ENCODE data around the gene TRIM27. TPM values are rescaled to one million over a fixed set of nuclear protein-coding genes. Genes with fewer than 3 reads are reported as not detected.

TRIM27 gene
- total and polyA plus RNA-seq, 2 donors (not counting 1 experiment from before 2014, with no cell fraction given): 42.7 to 43.8 TPM

DNA sequence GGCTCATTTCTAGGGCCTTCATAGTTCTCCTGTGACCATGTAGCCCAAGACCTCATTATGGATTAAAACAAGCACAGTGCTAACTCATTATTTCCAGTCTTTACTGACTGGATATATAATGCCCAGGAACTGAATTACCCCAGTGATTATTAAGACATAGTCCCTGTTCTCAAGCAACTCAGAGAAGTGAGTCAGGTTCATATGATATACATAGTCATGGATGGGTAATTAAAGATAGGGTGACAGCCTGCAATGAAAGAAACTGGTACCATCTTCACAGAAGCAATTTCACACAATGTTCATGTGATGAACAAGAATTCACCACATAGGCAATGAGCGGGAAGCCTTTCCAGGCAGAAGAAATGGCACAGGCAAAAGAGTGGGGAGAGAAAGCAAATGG, 3.5 kb downstream of the TRIM27 start:
- Histone ChIP-seq H3K4me3 (replicated peaks in 1 of 4; ENCODE audit: control extremely low read depth in 1 of 4, insufficient read depth in 1 of 4, low read depth in 3 of 4, low read length in 4 of 4) (no peak overlapping the region), H4K20me1 (ENCODE audit: control insufficient read depth, extremely low read depth, insufficient read depth, low read length) (no peaks in the 10 kb centered on the region), H3K4me1 (ENCODE audit: control insufficient read depth, extremely low read depth, insufficient read depth, low read length) (peaks cover 7% of the 10 kb centered on the region), H3K79me2 (ENCODE audit: control insufficient read depth, insufficient read depth, low read length) (peaks cover 43% of the 10 kb centered on the region), H2AFZ (ENCODE audit: low read length) (no peak overlapping the region), H3K9me3 (ENCODE audit: control insufficient read depth, insufficient read depth, low read depth, low read length) (no peaks in the 10 kb centered on the region), H3K27ac (ENCODE audit: insufficient read depth, low read length) (no peak overlapping the region), H3K9ac (ENCODE audit: insufficient read depth, low read length) (no peak overlapping the region), H3K36me3 (ENCODE audit: control insufficient read depth, insufficient read depth, low read length) (peaks cover 21% of the 10 kb centered on the region), H3K4me2 (ENCODE audit: extremely low read depth, insufficient read depth, low read length) (no peak overlapping the region), H3K27me3 (ENCODE audit: control insufficient read depth, insufficient read depth, low read length) (no peaks in the 10 kb centered on the region)
- DNase-seq (ENCODE audit: low read depth in 2 of 2): no peak
- TF ChIP-seq EZH2 (IDR thresholded peaks at IDR 0.05; ENCODE audit: low read length, missing control alignments): no peak
- TF ChIP-seq, protein P1, sequence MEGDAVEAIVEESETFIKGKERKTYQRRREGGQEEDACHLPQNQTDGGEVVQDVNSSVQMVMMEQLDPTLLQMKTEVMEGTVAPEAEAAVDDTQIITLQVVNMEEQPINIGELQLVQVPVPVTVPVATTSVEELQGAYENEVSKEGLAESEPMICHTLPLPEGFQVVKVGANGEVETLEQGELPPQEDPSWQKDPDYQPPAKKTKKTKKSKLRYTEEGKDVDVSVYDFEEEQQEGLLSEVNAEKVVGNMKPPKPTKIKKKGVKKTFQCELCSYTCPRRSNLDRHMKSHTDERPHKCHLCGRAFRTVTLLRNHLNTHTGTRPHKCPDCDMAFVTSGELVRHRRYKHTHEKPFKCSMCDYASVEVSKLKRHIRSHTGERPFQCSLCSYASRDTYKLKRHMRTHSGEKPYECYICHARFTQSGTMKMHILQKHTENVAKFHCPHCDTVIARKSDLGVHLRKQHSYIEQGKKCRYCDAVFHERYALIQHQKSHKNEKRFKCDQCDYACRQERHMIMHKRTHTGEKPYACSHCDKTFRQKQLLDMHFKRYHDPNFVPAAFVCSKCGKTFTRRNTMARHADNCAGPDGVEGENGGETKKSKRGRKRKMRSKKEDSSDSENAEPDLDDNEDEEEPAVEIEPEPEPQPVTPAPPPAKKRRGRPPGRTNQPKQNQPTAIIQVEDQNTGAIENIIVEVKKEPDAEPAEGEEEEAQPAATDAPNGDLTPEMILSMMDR (conservative IDR thresholded peaks at IDR 0.05 in 1 of 2, IDR thresholded peaks at IDR 0.05 in 1 of 2; ENCODE audit: low read depth in 1 of 2, low read length in 2 of 2): no peak

DNA sequence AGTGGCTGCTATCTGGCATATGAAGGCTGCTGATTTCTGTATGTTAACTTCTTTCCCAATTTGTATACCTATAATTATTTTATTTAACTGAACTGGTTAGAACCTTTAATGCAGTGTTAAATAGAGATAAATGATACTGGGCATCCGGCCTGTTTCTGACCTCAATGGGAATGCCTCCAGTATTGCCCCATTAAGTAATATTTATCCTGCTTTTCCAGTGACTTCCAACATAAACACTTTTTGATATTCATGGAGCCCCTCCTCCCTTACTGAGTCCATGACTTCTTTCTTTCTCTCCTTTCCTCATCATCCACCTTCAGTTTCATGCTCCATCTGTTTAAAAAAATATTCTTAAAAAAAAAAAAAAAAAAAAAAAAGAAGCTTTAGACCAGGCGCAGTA, 8.8 kb downstream of the TRIM27 start:
- Histone ChIP-seq H4K20me1 (ENCODE audit: control insufficient read depth, extremely low read depth, insufficient read depth, low read length) (no peaks in the 10 kb centered on the region), H3K36me3 (ENCODE audit: control insufficient read depth, insufficient read depth, low read length) (peaks cover 14% of the 10 kb centered on the region), H3K79me2 (ENCODE audit: control insufficient read depth, insufficient read depth, low read length) (peaks cover 7% of the 10 kb centered on the region)

DNA sequence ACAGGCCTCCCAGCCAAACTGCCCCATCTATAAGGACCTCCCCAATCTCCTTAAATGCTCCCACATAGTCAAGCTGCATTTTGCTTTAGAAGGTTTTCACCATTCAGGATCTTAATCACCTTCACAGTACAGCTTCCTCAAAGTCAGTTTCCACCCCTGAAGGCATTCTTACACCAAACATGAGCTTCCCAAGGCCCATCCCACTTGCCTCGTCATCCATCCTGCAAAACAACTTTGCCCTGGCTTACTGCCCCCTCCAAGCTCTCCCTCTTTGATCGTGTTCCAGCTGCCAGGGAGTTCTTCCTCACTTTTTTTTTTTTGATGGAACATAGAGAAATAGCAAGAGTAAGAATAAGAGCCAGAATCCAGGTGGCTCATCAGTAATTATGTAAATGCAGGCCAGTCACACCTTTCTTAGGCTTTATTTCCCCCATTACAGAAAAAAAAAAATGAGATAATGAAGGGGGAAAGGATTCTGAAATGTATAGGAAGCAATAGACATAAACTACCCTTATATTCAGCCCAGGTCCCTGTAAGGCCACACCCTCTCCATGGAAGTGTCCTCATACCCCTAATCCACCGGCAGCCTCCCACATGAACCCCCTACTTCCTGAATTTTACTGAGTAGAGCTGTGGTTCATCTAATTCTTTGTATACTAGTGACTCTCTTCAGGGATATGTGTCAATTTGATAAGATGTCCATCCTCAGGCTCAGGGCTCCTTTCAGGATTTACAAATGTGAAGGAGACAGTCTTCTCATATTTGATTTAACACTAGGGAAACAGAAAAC, 12.7 kb downstream of the TRIM27 start:
- Histone ChIP-seq H3K27ac (ENCODE audit: insufficient read depth, low read length) (no peak overlapping the region), H4K20me1 (ENCODE audit: control insufficient read depth, extremely low read depth, insufficient read depth, low read length) (no peaks in the 10 kb centered on the region), H3K9me3 (ENCODE audit: control insufficient read depth, insufficient read depth, low read depth, low read length) (no peaks in the 10 kb centered on the region), H3K4me1 (ENCODE audit: control insufficient read depth, extremely low read depth, insufficient read depth, low read length) (no peaks in the 10 kb centered on the region), H2AFZ (ENCODE audit: low read length) (no peak overlapping the region), H3K36me3 (ENCODE audit: control insufficient read depth, insufficient read depth, low read length) (peaks cover 16% of the 10 kb centered on the region), H3K9ac (ENCODE audit: insufficient read depth, low read length) (no peak overlapping the region), H3K79me2 (ENCODE audit: control insufficient read depth, insufficient read depth, low read length) (no peaks in the 10 kb centered on the region), H3K4me2 (ENCODE audit: extremely low read depth, insufficient read depth, low read length) (no peak overlapping the region), H3K27me3 (ENCODE audit: control insufficient read depth, insufficient read depth, low read length) (no peaks in the 10 kb centered on the region), H3K4me3 (replicated peaks in 1 of 4; ENCODE audit: control extremely low read depth in 1 of 4, insufficient read depth in 1 of 4, low read depth in 3 of 4, low read length in 4 of 4) (no peak overlapping the region)
- DNase-seq (ENCODE audit: low read depth in 2 of 2): no peak
- no peak for TF ChIP-seq EZH2 (IDR thresholded peaks at IDR 0.05; ENCODE audit: low read length, missing control alignments)
- TF ChIP-seq, protein P1 (conservative IDR thresholded peaks at IDR 0.05 in 1 of 2, IDR thresholded peaks at IDR 0.05 in 1 of 2; ENCODE audit: low read depth in 1 of 2, low read length in 2 of 2): no peak

More for the DNA sequence above, 8.8 kb downstream of the TRIM27 start:
- no peak for TF ChIP-seq EZH2 (IDR thresholded peaks at IDR 0.05; ENCODE audit: low read length, missing control alignments)
- TF ChIP-seq, protein P1 (conservative IDR thresholded peaks at IDR 0.05 in 1 of 2, IDR thresholded peaks at IDR 0.05 in 1 of 2; ENCODE audit: low read depth in 1 of 2, low read length in 2 of 2): no peak
- H3K4me1 ChIP-seq (ENCODE audit: control insufficient read depth, extremely low read depth, insufficient read depth, low read length): no peaks in the 10 kb centered on the region
- no peak overlapping the region for H2AFZ ChIP-seq (ENCODE audit: low read length)
- peak; percentile 24 to 50 for DNase-seq (ENCODE audit: low read depth in 2 of 2)
- no peaks in the 10 kb centered on the region for H3K27me3 ChIP-seq (ENCODE audit: control insufficient read depth, insufficient read depth, low read length)
- H3K4me3 ChIP-seq (replicated peaks in 1 of 4; ENCODE audit: control extremely low read depth in 1 of 4, insufficient read depth in 1 of 4, low read depth in 3 of 4, low read length in 4 of 4): no peak overlapping the region
- H3K27ac ChIP-seq (ENCODE audit: insufficient read depth, low read length): no peak overlapping the region
- no peak overlapping the region for H3K4me2 ChIP-seq (ENCODE audit: extremely low read depth, insufficient read depth, low read length)
- H3K9me3 ChIP-seq (ENCODE audit: control insufficient read depth, insufficient read depth, low read depth, low read length): no peaks in the 10 kb centered on the region
- H3K9ac ChIP-seq (ENCODE audit: insufficient read depth, low read length): no peak overlapping the region
